GM12891 (cell line): Measurements from ENCODE around the gene MUC6.

Source experiments
- POLR2AphosphoS5 ChIP-seq: IDR thresholded peaks from 2 replicates; pipeline ENCODE4 v1.6.1; 2011; ENCODE audit warnings: low read depth, low read length, control low read depth
- TAF1 ChIP-seq: IDR thresholded peaks from 2 replicates; pipeline ENCODE4 v1.6.1; 2011; ENCODE audit warnings: low read depth, low read length, control low read depth

DNA sequence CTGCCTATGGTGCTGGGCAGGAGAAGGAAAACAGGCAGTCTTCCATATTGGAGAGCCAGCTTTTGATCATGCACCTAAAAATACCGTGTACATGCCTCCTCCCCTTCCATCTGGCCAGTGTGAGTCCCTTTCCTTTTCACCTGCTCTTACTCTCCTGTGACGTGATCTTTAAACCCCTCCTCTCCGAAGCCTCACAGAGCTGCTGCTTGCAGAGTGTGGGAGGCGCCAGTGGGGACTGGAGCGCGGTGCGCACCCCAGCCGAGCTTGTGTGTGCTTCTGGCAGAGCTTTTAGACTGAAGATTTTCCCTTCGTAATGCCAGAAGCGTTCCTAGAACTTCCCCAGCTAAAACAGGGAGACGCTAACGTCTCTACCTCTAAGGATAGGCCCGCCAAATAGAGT is 29.8 kb downstream of the MUC6 start:
- TF ChIP-seq POLR2AphosphoS5 (no peak), TAF1 (no peak)
